H1 (cell line): ENCODE data around the gene POMT2. TPM values are rescaled to one million over a fixed set of nuclear protein-coding genes. Genes with fewer than 3 reads are reported as not detected.

ENCODE experiments used
- CBX5 ChIP-seq: fragments of 300-800, 300-1000 bp; sonication (generic); IDR thresholded peaks from 2 replicates; pipeline ENCODE4 v1.7.1; 2016; ENCODE audit warnings: antibody characterized with exemption, low read length, low read depth
- CEBPB ChIP-seq: IDR thresholded peaks from 2 replicates; pipeline ENCODE4 v1.6.1; 2012; ENCODE audit warnings: low read depth, low read length
- CTBP2 ChIP-seq: IDR thresholded peaks from 2 replicates; pipeline ENCODE4 v1.7.0; 2011; ENCODE audit warnings: borderline replicate concordance, mild to moderate bottlenecking, moderate library complexity, mixed read lengths, low read length; ENCODE audit not compliant: insufficient read depth, insufficient read length
- FOSL1 ChIP-seq: IDR thresholded peaks from 2 replicates; pipeline ENCODE4 v1.6.1; 2011; ENCODE audit warnings: mild to moderate bottlenecking, low read depth, low read length, moderate library complexity; ENCODE audit not compliant: insufficient read depth
- polyA plus RNA-seq, 7 experiments: library from polyadenylated mRNA; depleted of rRNA in 3 of 7; stranded (reverse) in 5 of 7; unstranded in 2 of 7; fragments of >200 nt in 5 of 7; fragments of 200-250 nt in 2 of 7; gene quantifications; 1 replicate in 5 of 7; 2 replicates in 1 of 7; 4 replicates in 1 of 7; pipeline versions ENCODE4 v1.2.1 to v1.2.3, GENCODE V29; 2011 to 2013; ENCODE audit warnings: missing spikeins in 2 of 7, mixed read lengths in 2 of 7
- total RNA-seq: library from RNA; stranded (reverse); fragmentation: NEBNext Ultra II Directional; extraction: Animal tissue kit (Norgen Biotek cat#: 25700); gene quantifications from 2 replicates; pipeline ENCODE4 v1.2.1, GENCODE V29; 2021

Gene POMT2
- total and polyA plus RNA-seq, 2 of the 8 experiments (the other 6 are each of a cell fraction or from before 2014, with no cell fraction given), result 20.8 to 44.9 TPM

DNA sequence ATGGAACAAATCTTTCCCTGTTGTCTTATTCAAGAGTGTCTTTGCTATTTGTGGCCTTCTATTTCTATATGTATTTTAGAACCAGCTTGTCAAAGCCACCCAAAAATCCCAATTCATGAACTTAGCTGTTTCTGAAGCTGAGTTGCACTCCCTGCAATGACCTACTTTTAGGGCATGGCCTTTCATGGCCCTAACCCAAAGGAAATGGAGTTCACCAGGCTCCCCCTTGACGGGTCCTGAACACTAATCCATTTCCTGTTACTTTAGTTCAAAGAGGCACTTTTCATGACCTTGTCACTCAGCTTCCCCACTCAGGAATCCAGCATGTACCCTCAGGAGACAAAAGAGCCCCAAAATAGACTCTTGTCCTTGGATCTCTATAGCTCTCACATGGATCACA is 48.6 kb upstream of the POMT2 start (continued):
- TF ChIP-seq FOSL1, result no peak
- no peak for TF ChIP-seq CEBPB
- no peak for TF ChIP-seq CTBP2
- no peak for TF ChIP-seq CBX5
- TF ChIP-seq, all 59 proteins: peak for 0
